Activated CD4-positive, alpha-beta T cell treated with anti-CD3 and anti-CD28 coated beads, Interleukin-2, amount 50 U/mL, for 4 hours (primary cell): Measurements from ENCODE around the gene MEPE.
A peak's percentile ranks its signal among the peaks of the same experiment; 100 is the strongest.

Experiments used
- DNase-seq, 2 experiments: peaks; one replicate each; pipeline ENCODE4 v3.0.0-alpha.2; 2020

The MEPE gene

GRCh38 chr4:87844452-87844851 is 11.7 kb downstream of the MEPE start:
- DNase-seq = no peak

- DNase-seq = no peak
Observed at GRCh38 chr4:87846226-87846625, 13.5 kb downstream of the MEPE start.

- peak in 1 of 2 experiments; percentile 0 for DNase-seq
Observed at GRCh38 chr4:87848622-87849351, 16.0 kb downstream of the MEPE start.

- no peak for DNase-seq
Observed at GRCh38 chr4:87849612-87850011, 16.8 kb downstream of the MEPE start.

GRCh38 chr4:87851332-87851731 is 18.6 kb downstream of the MEPE start:
- no peak for DNase-seq

GRCh38 chr4:87851953-87852352 is 19.2 kb downstream of the MEPE start:
- DNase-seq = no peak

GRCh38 chr4:87853108-87853507 is 20.3 kb downstream of the MEPE start:
- no peak for DNase-seq

GRCh38 chr4:87853891-87854290 is 21.1 kb downstream of the MEPE start:
- no peak for DNase-seq

GRCh38 chr4:87855559-87855958 is 22.8 kb downstream of the MEPE start:
- no peak for DNase-seq

- DNase-seq = no peak
Observed at GRCh38 chr4:87856816-87857215, 24.0 kb downstream of the MEPE start.

- DNase-seq = no peak
Observed at GRCh38 chr4:87857789-87858188, 25.0 kb downstream of the MEPE start.

GRCh38 chr4:87862236-87862635 is 29.5 kb downstream of the MEPE start:
- DNase-seq = no peak

GRCh38 chr4:87863486-87863885 is 30.7 kb downstream of the MEPE start:
- DNase-seq = no peak

GRCh38 chr4:87864321-87864720 is 31.6 kb downstream of the MEPE start:
- DNase-seq = no peak

GRCh38 chr4:87865288-87865687 is 32.5 kb downstream of the MEPE start:
- DNase-seq = no peak

- DNase-seq = no peak
Observed at GRCh38 chr4:87865960-87866598, 33.3 kb downstream of the MEPE start.

GRCh38 chr4:87868522-87868921 is 35.8 kb downstream of the MEPE start:
- no peak for DNase-seq

- DNase-seq = no peak
Observed at GRCh38 chr4:87872028-87872427, 39.3 kb downstream of the MEPE start.

- DNase-seq = no peak
Observed at GRCh38 chr4:87875191-87875590, 42.4 kb downstream of the MEPE start.

GRCh38 chr4:87880106-87880505 is 47.3 kb downstream of the MEPE start:
- DNase-seq = no peak

GRCh38 chr4:87881115-87881514 is 48.3 kb downstream of the MEPE start:
- DNase-seq = no peak

- no peak for DNase-seq
Observed at GRCh38 chr4:87882321-87882720, 49.6 kb downstream of the MEPE start.

- no peak for DNase-seq
Observed at GRCh38 chr4:87882861-87883260, 50.1 kb downstream of the MEPE start.

GRCh38 chr4:87884976-87885549 is 52.3 kb downstream of the MEPE start:
- DNase-seq = no peak
